ENCODE results near the gene TMEM131L. TPM values are rescaled to one million over a fixed set of nuclear protein-coding genes. Genes with fewer than 3 reads are reported as not detected.

The TMEM131L gene
- total and polyA plus RNA-seq, 4 donors, result 4.9 to 41.3 (median 12.9) TPM

Other genes with a start within 250 kb of the TMEM131L start
- gene MND1, start 121.7 kb upstream of the TMEM131L start, total RNA-seq, result 1 to 10 TPM in 1 of 2 donors, under 1 TPM in 1; 0.17 to 2.5 TPM
- under 1 TPM; 0.42 to 0.43 TPM for gene MND1, start 121.7 kb upstream of the TMEM131L start, polyA plus RNA-seq
- gene TLR2, start 217.9 kb downstream of the TMEM131L start, total RNA-seq, result 10 to 100 TPM in 1 of 2 donors, 1 to 10 TPM in 1; 6.8 to 15.6 TPM
- gene TLR2, start 217.9 kb downstream of the TMEM131L start, polyA plus RNA-seq, result 1 to 10 TPM; 2.9 to 5.6 TPM